HG03342 (cell line): ENCODE data around the gene ADIPOQ.
"Not testable (repeated sequence)": the region's sequence is repeated elsewhere in the genome, so short reads cannot be mapped to it uniquely, and the experiment has no call there.

Experiments
- ATAC-seq: cut with Tn5 transposase; IDR thresholded peaks from one replicate; pipeline ENCODE4 v1.9.1; 2021; ENCODE audit warnings: mild to moderate bottlenecking, moderate library complexity; ENCODE audit not compliant: unreplicated experiment

ADIPOQ gene

GRCh38 chr3:186826410-186826975, 16.0 kb upstream of the ADIPOQ start:
- ATAC-seq: no peak

GRCh38 chr3:186826976-186827857, 15.3 kb upstream of the ADIPOQ start:
- ATAC-seq: peak; percentile 92

GRCh38 chr3:186828340-186828739, 14.2 kb upstream of the ADIPOQ start:
- ATAC-seq: no peak

- no peak for ATAC-seq
Observed at GRCh38 chr3:186831798-186832197, 10.7 kb upstream of the ADIPOQ start.

- no peak for ATAC-seq
Observed at GRCh38 chr3:186832276-186832675, 10.2 kb upstream of the ADIPOQ start.

GRCh38 chr3:186839874-186840641, 2.5 kb upstream of the ADIPOQ start:
- ATAC-seq: no peak

GRCh38 chr3:186841620-186842019, 890 bp upstream of the ADIPOQ start:
- ATAC-seq: no peak

- ATAC-seq: no peak
Observed at GRCh38 chr3:186843039-186843432, 526 bp downstream of the ADIPOQ start.

- no peak for ATAC-seq
Observed at GRCh38 chr3:186844908-186845307, 2.4 kb downstream of the ADIPOQ start.

- no peak for ATAC-seq
Observed at GRCh38 chr3:186845756-186846155, 3.2 kb downstream of the ADIPOQ start.

GRCh38 chr3:186847437-186847836, 4.9 kb downstream of the ADIPOQ start:
- no peak for ATAC-seq

GRCh38 chr3:186849374-186849975, 7.0 kb downstream of the ADIPOQ start:
- ATAC-seq: peak; percentile 73

- not testable (repeated sequence) for ATAC-seq
Observed at GRCh38 chr3:186851835-186852234, 9.3 kb downstream of the ADIPOQ start.

- ATAC-seq: no peak
Observed at GRCh38 chr3:186852994-186853393, 10.5 kb downstream of the ADIPOQ start.

- no peak for ATAC-seq
Observed at GRCh38 chr3:186854146-186854545, 11.6 kb downstream of the ADIPOQ start.

GRCh38 chr3:186854954-186855353, 12.4 kb downstream of the ADIPOQ start:
- no peak for ATAC-seq

GRCh38 chr3:186857743-186858142, 15.2 kb downstream of the ADIPOQ start:
- no peak for ATAC-seq

- ATAC-seq: not testable (repeated sequence)
Observed at GRCh38 chr3:186865215-186865853, 22.8 kb downstream of the ADIPOQ start.

- not testable (repeated sequence) for ATAC-seq
Observed at GRCh38 chr3:186866095-186866494, 23.6 kb downstream of the ADIPOQ start.

GRCh38 chr3:186869253-186870100, 27.0 kb downstream of the ADIPOQ start:
- no peak for ATAC-seq
